HG03045 (cell line): ENCODE measurements around the gene DR1.
"Not testable (repeated sequence)": the region's sequence is repeated elsewhere in the genome, so short reads cannot be mapped to it uniquely, and the experiment has no call there.

ENCODE experiments used
- ATAC-seq: cut with Tn5 transposase; IDR thresholded peaks from one replicate; pipeline ENCODE4 v1.9.1; 2021; ENCODE audit warnings: mild to moderate bottlenecking, moderate library complexity; ENCODE audit not compliant: unreplicated experiment

The DR1 gene

DNA sequence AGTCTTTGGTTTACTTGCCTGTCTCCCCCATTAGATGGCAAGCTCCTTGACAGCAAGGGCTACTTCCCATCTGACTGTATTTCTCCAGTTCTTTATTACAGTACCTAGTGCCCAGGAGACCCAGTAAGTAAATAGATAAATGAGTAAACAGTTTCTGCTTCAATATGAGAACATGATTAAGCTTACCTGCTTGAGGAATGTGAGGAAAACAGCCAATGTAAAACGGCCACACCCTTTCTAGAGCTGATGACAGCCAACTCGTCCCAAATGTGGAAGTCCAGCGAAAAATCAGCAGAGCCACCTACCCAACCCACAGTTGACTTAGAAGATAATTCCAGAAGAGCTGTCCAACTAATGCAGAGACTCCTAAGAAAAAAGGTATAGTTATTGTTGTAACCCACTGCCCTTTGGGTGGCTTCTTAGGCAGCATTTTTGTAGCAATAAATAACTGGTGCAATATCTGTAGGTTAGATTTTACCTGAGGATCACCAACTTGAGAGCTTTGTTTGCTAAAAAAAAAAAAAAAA is 6.5 kb upstream of the DR1 start:
- no peak for ATAC-seq

DNA sequence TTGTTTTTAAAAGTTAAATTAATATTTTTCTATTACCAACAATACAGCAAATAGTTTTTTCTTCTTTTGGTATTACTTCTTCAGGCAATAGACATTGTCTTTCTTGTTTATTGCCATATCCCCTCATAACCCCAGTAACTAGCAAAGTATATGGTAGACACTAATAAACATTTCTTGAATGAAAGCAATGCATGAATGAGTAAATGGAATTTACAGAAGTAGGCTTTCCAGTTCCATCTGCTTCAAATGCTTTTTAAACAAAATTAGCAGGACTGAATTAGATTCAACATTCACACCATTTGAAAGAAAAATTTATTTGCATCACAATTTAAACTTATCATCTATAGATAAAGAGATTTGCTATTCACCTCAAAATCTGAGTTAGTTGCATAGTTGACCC is 5.6 kb upstream of the DR1 start:
- ATAC-seq: no peak

DNA sequence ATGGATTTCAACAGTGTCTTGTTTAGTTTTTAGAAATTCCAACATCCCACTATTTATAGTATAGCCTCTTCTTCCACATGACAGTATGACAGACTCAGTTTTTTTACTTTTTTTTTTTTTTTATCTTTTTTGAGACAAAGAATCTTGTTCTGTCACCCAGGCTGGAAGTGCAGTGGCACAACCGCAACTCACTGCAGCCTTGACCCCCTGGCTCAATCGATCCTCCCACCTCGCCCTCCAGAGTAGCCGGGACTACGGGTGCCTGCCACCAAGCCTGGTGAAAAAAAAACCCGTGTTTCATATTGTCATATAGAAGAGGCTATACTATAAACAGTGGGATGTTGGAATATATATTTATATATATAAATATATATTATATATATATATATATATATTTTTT is 1.2 kb upstream of the DR1 start:
- no peak for ATAC-seq

DNA sequence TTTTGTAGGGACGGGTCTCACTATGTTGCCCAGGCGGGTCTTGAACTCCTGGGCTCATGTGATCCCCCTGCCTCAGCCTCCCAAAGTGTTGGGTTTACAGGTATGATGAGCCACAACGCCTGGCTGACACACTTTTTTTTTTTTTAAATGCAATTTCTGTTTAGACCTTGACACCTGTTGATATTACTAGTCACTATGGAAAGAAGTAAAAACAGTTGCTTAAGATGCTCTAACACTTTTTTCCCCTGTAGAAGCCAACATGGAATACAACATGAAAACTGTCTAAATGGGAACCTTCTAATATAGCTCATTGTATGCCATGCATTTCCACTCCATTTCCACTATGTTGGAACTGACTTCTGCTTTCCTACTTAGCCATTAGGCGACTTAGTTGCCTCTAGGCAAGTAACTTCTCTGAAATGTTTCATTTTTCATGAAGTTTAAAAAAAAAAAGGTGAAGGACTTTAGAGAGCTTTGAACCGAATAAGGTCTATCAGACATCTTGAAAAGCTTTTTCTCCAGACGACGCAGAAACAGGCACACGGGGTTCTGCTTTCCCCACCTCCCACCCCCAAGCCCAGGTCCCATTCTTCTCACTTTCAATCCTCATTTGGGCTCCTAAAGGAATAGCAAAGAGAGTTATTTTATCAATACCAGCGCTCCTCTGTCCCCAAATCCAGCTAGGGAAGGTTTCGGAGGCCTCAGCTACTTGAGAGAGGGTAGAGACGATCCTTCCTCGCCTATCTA is 648 bp upstream of the DR1 start:
- ATAC-seq: no peak

DNA sequence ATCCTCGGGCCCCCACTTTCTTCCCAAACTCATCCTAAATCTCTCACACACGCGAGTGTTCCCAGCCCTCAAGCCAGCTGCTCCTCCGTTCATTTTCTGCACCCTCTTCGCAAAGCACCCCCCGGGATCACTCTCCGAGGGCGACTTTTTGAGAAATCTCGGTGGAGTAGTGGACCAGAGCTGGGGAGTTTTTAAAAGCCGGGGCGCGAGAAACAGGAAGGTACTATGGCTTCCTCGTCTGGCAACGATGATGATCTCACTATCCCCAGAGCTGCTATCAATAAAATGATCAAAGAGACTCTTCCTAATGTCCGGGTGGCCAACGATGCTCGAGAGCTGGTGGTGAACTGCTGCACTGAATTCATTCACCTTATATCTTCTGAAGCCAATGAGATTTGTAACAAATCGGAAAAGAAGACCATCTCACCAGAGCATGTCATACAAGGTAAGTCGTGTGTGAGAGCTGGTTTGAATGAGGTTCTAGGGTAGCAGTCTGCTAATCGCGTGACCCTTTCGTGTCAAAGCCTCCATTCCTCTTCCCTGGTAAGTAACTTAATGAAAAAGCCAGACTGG is 800 bp downstream of the DR1 start:
- ATAC-seq: peak; percentile 19

DNA sequence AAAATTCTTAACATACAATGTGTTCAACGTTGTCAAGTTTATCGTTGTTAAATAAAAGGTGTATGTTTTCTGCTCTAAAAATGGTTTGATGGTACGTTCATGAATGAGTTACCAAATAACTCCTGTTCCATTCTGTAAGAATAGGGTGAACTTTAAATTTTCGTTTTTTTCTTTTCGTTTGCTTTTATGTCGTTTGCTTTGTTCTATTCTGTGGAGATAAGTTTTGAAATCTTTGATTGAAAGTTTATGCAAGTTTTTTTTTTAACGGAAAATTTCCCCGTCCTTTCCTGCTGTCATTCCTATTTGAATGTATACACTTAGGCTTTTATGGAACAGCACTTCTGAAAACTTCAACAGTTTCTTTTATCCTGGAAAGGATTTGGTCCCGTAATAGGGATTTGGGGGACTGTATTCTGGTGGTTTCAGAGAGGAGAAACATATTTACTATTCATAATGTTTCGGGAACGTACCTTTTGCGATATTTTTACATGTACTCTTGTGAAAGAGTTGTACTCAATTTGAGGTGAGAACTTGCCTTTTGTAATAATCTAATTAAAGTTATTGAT is 1.7 kb downstream of the DR1 start:
- no peak for ATAC-seq

DNA sequence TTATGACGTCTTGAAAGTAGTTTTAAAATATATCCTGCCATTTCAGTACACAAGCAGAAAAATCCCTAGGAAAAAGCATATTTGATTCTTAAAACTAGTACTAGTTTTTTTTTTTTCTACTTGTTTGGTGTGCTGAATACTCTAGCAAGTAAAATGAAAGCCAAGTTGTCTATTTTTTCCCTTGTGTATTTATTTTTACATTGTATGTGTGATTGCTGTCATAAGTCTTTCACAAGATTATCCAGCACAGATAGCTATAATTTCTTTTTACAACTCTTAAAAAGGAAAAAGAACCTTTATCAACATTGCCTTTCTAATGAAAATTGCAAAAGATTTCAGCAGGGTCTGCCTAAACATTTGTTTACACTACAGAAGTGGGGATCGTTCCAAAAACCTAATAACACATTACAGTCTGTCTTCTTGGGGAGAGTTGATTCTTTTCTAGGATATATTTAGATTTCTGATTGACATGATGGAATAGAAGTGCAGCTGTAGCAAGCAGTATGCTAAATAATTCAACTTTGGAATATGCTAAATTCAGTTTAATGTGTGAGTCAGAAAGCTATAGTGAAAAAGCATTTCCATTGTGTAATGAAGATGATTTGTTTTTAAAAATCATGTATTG is 2.5 kb downstream of the DR1 start:
- ATAC-seq: no peak

DNA sequence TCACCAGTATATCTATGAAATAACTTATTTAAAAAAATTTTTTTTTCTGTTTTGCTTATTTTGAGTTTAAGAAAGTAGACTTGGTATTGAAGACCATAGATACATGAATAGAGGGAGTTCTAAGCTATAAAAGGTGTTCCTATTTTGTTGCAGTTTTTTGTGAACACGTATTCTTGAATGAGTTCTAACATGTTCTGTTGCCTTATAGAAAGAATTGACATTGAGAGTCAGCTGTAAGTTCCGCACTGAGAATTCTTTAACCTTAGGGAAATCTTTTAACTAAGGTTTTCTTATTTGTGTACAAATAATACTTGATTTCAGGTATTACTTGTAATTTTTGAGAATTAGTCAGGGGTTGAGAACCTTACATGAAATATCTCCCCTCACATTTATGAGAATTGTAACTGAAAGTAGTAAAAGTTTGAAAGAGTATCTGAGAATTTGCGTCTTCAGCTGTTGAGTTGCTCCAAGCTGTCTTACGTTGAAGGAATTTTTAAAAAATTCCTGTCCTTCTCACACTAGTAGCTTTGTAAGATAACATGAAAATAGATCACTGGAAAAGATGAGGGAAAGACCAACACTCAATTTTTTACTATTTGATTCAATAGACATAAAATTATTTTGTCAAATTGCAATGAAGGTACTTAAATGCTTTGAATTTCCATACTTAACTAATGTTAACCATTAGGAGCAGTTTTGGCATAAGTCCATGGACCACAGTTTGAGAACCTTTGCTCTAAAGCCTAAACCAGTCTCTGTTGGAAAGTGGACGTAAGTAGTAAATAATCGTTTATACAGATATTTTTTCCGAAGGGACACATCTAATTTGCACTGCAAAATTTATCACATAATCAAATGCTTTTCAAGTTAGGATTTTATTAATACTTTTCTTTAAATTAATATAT is 3.8 kb downstream of the DR1 start:
- no peak for ATAC-seq

DNA sequence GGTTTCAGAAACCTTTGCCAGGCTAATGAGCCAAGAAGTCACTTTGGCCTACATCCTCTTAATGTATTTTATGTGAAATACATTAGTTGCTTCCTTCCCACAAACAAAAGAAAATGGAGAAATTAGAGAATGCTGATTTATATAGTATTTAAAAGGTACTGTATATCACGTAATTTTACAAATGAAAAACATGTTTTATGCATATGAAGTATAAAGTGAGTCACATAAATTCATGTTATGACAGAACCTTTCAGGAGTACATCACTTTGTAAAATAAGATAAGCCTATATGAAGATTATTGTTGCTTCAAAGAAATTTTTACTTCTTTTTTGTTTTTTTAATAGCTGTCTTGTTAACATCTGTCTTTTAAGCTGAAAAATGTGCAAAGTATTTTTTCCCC is 4.6 kb downstream of the DR1 start:
- no peak for ATAC-seq

DNA sequence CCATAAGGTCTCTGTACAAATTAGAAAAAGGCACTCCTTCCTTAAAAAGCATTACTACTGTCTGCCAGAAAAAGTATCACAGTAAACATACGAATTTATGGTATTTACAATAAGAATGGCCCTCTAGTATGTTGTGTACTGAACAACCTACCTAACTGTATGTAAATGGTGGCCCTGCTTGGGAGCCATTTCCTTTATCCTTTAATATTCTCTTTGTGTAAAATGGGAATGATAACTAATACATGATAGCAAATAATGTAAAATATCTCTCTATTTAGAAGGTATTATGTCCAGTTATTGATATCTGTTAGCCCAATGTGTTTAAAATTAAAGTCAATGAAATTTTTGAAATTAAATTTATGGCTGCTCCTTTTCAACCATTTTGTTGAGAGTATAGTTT is 5.2 kb downstream of the DR1 start:
- ATAC-seq: no peak

DNA sequence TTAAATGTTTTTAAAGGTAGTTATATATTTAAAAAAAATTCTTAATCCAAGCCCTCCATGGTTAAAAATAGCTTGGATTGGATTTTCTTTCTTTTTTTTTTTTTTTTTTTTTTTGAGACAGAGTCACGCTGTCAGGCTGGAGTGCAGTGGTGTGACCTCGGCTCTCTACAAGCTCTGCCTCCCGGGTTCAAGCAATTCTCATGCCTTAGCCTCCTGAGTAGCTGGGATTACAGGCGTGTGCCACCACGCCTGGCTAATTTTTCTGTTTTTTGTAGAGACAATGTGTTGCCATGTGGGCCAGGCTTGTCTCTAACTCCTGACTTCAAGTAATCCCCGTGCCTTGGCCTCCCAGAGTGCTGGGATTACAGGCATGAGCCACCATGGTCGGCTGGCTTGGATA is 5.6 kb downstream of the DR1 start:
- not testable (repeated sequence) for ATAC-seq

DNA sequence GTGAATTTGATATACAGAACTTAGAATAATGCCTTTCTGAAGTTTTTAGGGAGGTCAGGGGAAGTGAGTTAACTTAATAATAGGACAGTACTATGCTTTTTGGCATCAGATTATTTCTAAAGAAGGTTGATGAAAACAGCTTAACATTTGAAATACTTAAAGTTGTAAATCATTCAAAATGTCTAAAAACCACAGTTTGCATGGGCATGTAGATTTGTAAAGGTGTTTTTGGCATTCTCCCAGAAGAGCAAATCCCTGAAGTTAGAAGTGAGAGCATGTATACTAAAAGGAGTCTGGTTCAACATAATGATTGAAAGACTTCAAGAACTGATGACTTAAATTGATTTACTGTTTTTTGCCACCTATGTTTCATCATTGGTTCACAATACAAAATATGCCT is 6.7 kb downstream of the DR1 start:
- ATAC-seq: no peak

DNA sequence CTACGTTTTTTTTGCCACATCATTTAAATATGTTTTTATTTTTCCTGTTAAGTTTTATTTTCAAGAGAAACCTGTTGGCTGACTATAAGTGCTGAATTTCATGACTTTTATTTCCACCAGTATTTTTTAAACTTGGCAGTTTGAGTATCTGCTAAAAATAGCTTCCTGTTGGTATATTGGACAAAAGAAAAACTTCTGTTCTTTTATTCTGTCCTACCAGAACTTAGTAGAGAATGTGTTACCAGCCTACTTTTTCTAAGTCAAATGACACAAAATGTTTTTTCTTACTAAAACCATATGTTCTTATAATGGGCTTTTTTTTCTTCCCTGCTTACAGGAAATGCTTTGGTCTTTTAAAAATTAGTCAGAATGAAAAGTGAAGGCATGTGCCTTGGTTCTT is 7.6 kb downstream of the DR1 start:
- ATAC-seq: no peak

DNA sequence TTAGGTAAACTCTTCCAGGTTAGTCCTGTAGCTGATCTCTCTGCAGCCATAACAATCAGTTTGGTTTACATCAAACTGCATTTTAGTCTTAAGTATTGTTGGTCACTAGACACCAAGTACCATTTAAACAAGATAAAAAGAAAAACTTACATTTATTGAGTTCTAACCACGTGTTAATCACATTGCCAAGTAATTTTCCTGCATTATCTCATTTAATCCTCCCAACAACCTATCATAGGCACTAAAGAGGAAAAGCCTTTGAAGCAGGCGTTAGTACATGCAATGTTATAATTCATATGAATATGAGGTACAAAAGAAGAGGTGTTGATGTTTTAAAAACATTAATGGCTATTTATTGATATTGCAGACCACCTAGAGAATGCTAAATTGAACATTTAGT is 9.0 kb downstream of the DR1 start:
- no peak for ATAC-seq

DNA sequence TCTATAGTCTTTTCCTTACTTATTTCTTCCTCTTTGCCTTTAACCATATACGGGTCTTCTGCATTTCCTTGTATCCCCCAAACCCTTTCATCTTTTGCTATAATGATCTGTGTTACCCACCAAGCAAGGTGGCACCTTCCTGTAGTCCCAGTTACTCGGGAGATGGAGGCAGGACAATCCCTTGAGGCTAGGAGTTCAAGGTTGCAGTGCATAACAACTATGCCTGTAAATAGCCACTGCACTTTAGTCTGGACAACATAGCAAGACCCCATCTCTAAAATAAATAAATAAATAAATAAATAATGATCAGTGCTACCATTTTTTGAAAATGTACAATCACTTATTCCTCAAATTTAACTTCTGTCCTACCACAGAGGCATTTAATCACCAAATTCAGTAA is 11.5 kb downstream of the DR1 start:
- no peak for ATAC-seq

DNA sequence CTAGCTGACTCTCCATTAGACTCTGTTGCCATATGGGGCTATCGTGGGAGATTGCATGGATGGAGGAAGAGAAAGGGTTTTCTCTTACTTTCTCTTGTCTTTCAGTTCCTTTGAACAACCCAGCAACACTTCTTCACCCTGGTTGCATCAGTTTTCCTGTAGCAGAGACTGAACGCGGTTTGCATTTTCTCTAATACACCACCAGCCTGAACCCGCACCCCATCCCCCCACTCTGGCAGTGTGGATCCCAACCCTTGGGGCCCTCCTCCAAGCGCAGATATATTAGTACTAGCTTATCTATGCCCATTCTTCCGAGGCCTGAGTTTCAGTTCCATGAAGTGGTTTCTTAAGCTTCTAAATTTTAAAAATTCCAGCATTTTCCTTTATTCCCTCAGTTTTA is 12.6 kb downstream of the DR1 start:
- no peak for ATAC-seq

DNA sequence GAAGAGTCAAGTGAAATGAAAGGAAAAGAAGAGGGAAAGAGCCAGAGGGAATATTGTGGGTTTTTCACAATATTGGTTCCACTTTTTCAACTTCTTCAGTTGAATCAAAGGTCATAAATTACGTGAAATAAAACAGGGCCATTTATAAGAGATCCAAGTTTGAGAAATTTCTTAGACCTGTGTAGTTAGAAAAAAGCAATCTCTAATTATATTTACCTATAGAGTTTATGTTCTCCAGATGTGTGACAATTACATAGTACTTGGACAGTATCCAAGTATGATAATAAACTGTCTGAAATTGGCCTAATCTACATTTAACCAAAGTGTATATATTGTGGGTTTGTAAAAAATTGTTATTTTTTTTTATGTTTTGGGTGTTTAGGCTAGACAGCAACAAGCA is 14.4 kb downstream of the DR1 start:
- ATAC-seq: no peak

DNA sequence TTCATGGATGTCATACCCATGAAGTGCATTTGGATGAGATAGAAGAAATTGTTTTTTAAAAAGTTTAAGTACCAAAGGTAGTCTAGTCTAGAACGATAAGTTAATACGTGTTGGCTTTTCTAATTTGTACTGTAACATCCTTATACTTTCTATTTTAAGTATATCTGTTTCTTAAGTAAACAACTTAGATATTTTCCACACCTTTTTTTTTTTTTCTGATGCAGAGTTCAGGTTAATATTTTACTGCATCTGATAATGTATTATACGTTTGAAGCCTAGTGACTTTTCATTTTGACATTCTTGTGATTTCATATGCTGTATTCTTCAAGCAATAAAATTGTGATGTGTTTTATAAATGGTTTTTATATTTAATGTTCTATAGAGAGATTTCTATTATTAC is 16.5 kb downstream of the DR1 start:
- no peak for ATAC-seq

DNA sequence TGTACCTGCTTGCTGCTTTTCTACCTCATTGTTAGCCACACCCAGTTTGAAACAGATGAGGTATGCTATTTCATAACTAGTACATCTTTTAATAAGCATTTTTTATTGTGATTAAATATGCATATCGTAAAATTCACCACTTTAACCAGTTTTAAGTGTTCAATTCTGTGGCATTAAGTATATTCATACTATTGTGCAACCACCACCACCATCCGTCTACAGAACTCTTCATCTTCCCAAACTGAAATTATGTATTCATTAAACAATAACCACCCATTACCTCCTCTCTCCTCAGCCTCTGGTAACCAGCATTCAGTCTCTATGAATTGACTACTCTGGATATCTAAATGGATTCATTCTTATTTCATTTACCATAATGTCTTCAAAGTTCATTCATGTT is 20.1 kb downstream of the DR1 start:
- ATAC-seq: no peak

DNA sequence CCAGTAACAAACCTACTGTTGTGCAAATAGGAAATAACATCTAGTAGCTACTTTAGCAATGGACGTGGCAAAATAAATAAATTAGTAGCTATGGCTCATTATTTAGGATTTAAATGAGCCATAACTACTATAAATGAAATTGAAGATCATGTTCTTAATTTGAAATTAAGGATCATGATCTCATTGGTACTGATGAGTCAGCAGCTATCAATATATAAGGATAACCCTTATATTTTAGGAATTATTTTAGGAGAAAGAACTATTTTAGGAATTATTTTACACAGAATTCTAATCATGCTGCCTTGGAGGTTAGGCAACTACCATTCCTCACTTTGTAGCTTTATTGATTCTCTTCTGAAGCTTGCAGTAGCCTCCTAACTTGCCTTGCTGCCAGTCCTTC is 24.0 kb downstream of the DR1 start:
- no peak for ATAC-seq
